Heart left ventricle (tissue), 16 donors: ENCODE results near the gene ROBO1. TPM values are rescaled to one million over a fixed set of nuclear protein-coding genes. Genes with fewer than 3 reads are reported as not detected.

ENCODE experiments used
- ATAC-seq, 4 donors: fragments of 200-7000 bp; cut with Tn5 transposase; one replicate each; pipeline ENCODE4 v1.9.1; 2020 to 2022; ENCODE audit warnings: moderate library complexity in 4 of 4, mild to moderate bottlenecking in 3 of 4, moderate number of reproducible peaks in 1 of 4
- DNase-seq, 5 donors: peaks; one replicate each; pipeline ENCODE4 v3.0.0-alpha.2; 2020
- H3K27ac ChIP-seq, 12 donors: fragments of 200-600 bp; sonication (generic) in 4 of 12; one replicate each; pipeline versions ENCODE4 v1.5.0 to v1.8.0; 2016 to 2022; ENCODE audit warnings: mild to moderate bottlenecking in 2 of 12
- H3K27me3 ChIP-seq, 9 donors: fragments of 200-600 bp; sonication (generic) in 2 of 9; one replicate each; pipeline versions ENCODE4 v1.5.1 to v1.8.0; 2016 to 2022; ENCODE audit warnings: mild to moderate bottlenecking in 3 of 9
- H3K36me3 ChIP-seq, 9 donors: fragments of 200-600 bp; sonication (generic) in 2 of 9; one replicate each; pipeline versions ENCODE4 v1.5.0 to v1.8.0; 2018 to 2022; ENCODE audit warnings: mild to moderate bottlenecking in 2 of 9
- H3K4me1 ChIP-seq, 12 donors: fragments of 200-600 bp; sonication (generic) in 4 of 12; one replicate each; pipeline versions ENCODE4 v1.5.0 to v1.8.0; 2016 to 2022; ENCODE audit warnings: mild to moderate bottlenecking in 3 of 12
- H3K4me3 ChIP-seq, 12 donors: fragments of 200-600 bp; sonication (generic) in 4 of 12; one replicate each; pipeline versions ENCODE4 v1.5.0 to v1.8.0; 2017 to 2022; ENCODE audit warnings: mild to moderate bottlenecking in 9 of 12, moderate library complexity in 4 of 12
- H3K9me3 ChIP-seq, 12 donors: fragments of 200-600 bp; sonication (generic) in 4 of 12; one replicate each; pipeline versions ENCODE4 v1.5.0 to v1.8.0; 2016 to 2022; ENCODE audit warnings: mild to moderate bottlenecking in 1 of 12
- POLR2A ChIP-seq, 2 donors: fragments of 450-650 bp; IDR thresholded peaks; one replicate each; pipeline ENCODE4 v1.6.1; 2017; ENCODE audit warnings: antibody characterized with exemption in 2 of 2, mild to moderate bottlenecking in 2 of 2, moderate library complexity in 2 of 2
- WGBS, 4 donors: extraction: QIAGEN DNeasy Blood & Tissue Kit in 2 of 4; methylation state at CpG; one replicate each; pipeline versions ENCODE4 v1.1.5 to v1.1.7; 2013 to 2018; 5-methylcytosine and 5-hydroxymethylcytosine counted together
- intact Hi-C, 10 donors: fragments of 100-400 bp; cut with DNase I; formaldehyde crosslinking; loops; one replicate each; pipeline versions ENCODE4 v1.11.1 to v1.14.2; 2022
- polyA plus RNA-seq, 2 donors: library from polyadenylated mRNA; stranded (reverse); fragments of 200-250 nt; gene quantifications; one replicate each; pipeline ENCODE4 v1.2.3, GENCODE V29; 2013
- total RNA-seq, 9 donors: library from RNA; depleted of rRNA in 2 of 9; stranded (reverse); fragments of >200 nt in 2 of 9; fragmentation: NEBNext Ultra II Directional in 3 of 9; extraction: Animal tissue kit (Norgen Biotek cat#: 25700) in 3 of 9; gene quantifications; one replicate each; pipeline versions ENCODE4 v1.1.0 to v1.2.4, GENCODE V29; 2016 to 2023
- TF ChIP-seq, protein P1 (sequence below), 12 donors: fragments of 200-600 bp; sonication (generic) in 4 of 12; IDR thresholded peaks; one replicate each; pipeline versions ENCODE4 v1.5.0 to v1.8.0; 2018 to 2022; ENCODE audit warnings: antibody characterized with exemption in 12 of 12, mild to moderate bottlenecking in 5 of 12
- donor health status: ischemic (EF 13 %, LVEDD 7.1; RV severe dilation, severe dysfunction).
- donor health status: healthy with polysubstance abuse.
- donor health status: DM: no; HTN: yes; CAD: no.
- donor health status: DM: no; HTN: no; CAD: no.
- donor health status: ischemic (EF 25% LVEDD 6.9; RV normal size, moderate dysfunction).
- donor health status: ischemic (EF 25% LVEDD 5.7; RV mildly dilated, moderate dysfunction).
- donor health status: healthy.
- donor health status: DM: yes; HTN: yes; CAD: no.
- donor health status: ischemic (EF 35%, LVEDD 5.7; RV mildly dilated, moderate dysfunction).
- donor health status: nonischemic (EF 11% LVEDD 7.7; RV severe dilation, severe dysfunction).
- donor health status: DM: yes; HTN: yes; CAD: no.
- donor health status: PGD.
- donor health status: ischemic (EF 29% LVEDD 5.4; RV normal size, mild dysfunction).
- donor health status: nonischemic (EF 23%, LVEDD 6.1; RV moderate dilation, normal function).

The ROBO1 gene
- total and polyA plus RNA-seq, 11 donors, result 1.4 to 14.8 (median 5.7) TPM

DNA sequence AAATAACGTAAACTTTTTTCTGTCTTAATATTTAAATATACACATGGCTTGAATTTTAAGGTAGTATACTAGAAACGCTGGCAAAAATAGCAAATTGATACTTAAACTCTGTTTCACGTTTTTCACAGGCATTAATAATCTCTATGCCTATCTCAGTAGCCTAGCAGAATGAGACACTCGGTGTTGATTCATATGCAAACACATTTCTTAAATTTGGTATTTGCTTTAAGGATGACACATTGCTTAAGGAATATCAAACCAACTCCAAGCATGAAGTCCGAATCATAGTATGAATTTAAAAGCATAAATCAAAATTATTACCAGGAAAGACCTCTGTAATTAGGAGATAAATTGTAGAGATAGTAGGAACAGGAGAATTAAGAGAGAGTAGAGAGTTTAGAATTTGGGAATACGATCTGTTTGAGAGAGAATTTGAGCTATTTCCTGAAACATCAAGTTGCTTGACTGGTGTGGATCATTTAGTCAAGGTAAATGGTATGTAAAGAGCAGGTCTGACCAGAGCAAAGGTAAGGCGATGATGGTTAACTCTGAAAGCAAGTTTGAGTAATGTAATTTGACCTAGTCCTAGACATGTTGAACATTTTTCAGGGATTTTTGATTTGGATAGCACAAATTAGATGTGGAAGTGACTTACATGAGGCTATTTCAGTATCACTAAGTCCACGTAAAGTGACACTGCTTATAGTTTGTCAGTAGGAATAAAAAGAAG lies 236.1 kb downstream of the ROBO1 start:
- H3K36me3 ChIP-seq, result no peaks in the 10 kb centered on the region
- intact Hi-C loops, result no loop called here
- no peak overlapping the region for H3K4me3 ChIP-seq
- H3K27me3 ChIP-seq, result no peaks in the 10 kb centered on the region
- ATAC-seq (no peak), DNase-seq (no peak)
- 67 to 82% (median 78%) methylated on average over 8 of the region's 8 CpGs for WGBS, 4 donors
- no peaks in the 10 kb centered on the region for H3K4me1 ChIP-seq
- no peak overlapping the region for H3K27ac ChIP-seq
- no peak for TF ChIP-seq POLR2A (IDR thresholded peaks at IDR 0.05)
- TF ChIP-seq, protein P1, sequence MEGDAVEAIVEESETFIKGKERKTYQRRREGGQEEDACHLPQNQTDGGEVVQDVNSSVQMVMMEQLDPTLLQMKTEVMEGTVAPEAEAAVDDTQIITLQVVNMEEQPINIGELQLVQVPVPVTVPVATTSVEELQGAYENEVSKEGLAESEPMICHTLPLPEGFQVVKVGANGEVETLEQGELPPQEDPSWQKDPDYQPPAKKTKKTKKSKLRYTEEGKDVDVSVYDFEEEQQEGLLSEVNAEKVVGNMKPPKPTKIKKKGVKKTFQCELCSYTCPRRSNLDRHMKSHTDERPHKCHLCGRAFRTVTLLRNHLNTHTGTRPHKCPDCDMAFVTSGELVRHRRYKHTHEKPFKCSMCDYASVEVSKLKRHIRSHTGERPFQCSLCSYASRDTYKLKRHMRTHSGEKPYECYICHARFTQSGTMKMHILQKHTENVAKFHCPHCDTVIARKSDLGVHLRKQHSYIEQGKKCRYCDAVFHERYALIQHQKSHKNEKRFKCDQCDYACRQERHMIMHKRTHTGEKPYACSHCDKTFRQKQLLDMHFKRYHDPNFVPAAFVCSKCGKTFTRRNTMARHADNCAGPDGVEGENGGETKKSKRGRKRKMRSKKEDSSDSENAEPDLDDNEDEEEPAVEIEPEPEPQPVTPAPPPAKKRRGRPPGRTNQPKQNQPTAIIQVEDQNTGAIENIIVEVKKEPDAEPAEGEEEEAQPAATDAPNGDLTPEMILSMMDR (IDR thresholded peaks at IDR 0.05), result no peak
- no peaks in the 10 kb centered on the region for H3K9me3 ChIP-seq

DNA sequence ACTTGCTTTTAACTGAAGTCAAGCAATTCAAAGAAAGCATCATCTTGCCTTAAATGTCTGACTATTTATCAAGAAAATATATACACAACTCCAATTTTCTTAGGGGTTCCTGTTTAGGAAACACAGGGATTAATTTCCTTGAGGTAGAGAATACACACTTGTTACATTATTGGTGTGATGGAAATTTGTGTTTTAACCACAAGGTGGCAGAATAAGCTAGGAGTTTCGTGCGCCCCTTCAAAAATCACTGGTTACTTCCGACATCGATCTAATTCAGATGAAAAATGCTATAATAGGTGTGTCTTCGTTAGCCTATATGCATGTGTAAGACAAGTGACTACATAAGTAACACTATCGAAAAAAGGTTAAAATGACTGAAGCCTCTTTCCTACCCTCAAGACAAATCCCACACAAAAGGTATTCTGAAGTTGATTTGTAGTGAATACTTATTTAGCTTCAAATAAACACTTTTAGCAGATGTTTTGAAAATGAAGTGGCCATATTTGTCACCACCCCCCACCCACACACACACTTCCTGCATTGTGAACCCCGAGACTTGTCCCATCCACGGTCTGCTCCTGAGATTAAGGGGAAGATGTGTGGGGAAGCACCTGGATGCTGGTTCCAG lies 246.5 kb downstream of the ROBO1 start:
- 7 to 12% (median 11%) methylated on average over 8 of the region's 8 CpGs for WGBS, 4 donors
- Histone ChIP-seq H3K9me3 (no peaks in the 10 kb centered on the region), H3K4me1 (no peaks in the 10 kb centered on the region), H3K36me3 (no peaks in the 10 kb centered on the region), H3K27ac (no peak overlapping the region), H3K4me3 (no peak overlapping the region), H3K27me3 (peaks cover 0 to 10% (median 0%) of the 10 kb centered on the region in 9 donors)
- DNase-seq (no peak), ATAC-seq (no peak)
- intact Hi-C loops, result loop anchor here in 7 of 10 donors (5.0 to 10.0 kb wide), 4 partner anchors 1163 to 1723 kb away; no protein-coding TSS in a partner anchor
- TF ChIP-seq, protein P1 (IDR thresholded peaks at IDR 0.05), result peak; percentile 35 to 65 (median 49)
- no peak for TF ChIP-seq POLR2A (IDR thresholded peaks at IDR 0.05)

DNA sequence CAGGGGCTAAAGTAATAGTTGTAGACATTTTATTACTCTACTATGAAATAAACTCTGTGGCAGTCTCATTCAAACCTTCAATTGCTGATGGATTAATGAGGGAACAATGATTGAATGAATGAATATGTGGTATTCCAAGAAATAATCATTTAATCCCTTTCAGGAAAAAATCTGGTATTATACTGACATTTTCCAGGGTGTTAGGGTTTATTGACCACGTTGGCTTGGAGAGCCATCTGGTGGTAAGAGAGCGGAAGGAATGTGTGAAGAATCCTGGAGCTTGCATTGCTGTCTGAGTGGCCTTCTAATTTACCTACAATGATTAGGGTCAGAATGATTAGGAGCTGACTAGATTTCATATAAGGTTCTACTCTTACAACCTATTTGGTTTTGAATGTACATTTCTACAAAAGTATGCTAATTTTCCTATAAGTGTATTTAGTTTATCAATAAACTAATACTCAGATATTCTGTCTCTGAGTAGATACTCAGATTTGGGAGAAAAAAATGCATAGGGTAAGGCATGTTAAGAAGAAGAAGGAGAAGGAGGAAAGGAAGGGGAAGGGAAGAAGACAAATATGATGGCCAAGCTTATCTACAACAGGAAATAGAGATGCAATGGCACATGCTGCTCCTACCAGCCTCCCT lies 249.9 kb downstream of the ROBO1 start:
- H3K4me1 ChIP-seq, result peaks cover 0 to 5% (median 0%) of the 10 kb centered on the region in 12 donors
- intact Hi-C loops, result no loop called here
- TF ChIP-seq, protein P1 (IDR thresholded peaks at IDR 0.05), result peak in 5 of 12 donors; percentile 17 to 42 (median 37)
- no peak for TF ChIP-seq POLR2A (IDR thresholded peaks at IDR 0.05)
- 34 to 39% (median 38%) methylated on average over 2 of the region's 2 CpGs for WGBS, 4 donors
- H3K9me3 ChIP-seq, result no peaks in the 10 kb centered on the region
- ATAC-seq, result no peak
- peaks cover 0 to 10% (median 0%) of the 10 kb centered on the region in 9 donors for H3K27me3 ChIP-seq
- no peak overlapping the region for H3K27ac ChIP-seq
- no peak for DNase-seq
- no peak overlapping the region for H3K4me3 ChIP-seq
- no peaks in the 10 kb centered on the region for H3K36me3 ChIP-seq

DNA sequence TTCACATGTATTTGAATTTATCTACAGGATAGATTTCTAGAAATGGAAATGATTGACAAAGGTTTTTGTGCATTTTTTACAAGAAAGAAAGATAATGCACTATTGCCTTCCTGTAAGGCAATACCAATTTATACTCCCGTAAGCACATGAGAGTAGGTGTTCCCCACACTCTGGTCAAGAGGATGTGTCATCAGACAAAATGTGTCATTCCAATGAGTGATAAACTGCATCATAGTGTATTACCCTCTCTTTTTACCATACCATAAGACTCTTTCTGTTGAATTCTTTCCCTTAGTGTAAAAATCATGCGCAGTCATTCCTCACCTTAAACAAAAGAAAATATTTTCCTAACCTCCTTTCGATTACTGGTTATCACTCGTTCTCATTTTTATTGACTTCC lies 251.0 kb downstream of the ROBO1 start:
- intact Hi-C loops, result no loop called here
- Histone ChIP-seq H3K27ac (no peak overlapping the region), H3K4me3 (no peak overlapping the region), H3K9me3 (no peaks in the 10 kb centered on the region), H3K27me3 (peaks cover 0 to 9% (median 0%) of the 10 kb centered on the region in 9 donors), H3K36me3 (no peaks in the 10 kb centered on the region), H3K4me1 (peaks cover 0 to 5% (median 0%) of the 10 kb centered on the region in 12 donors)
- 68 to 70% (median 69%) methylated on average over 4 of the region's 4 CpGs for WGBS, 4 donors
- TF ChIP-seq, protein P1 (IDR thresholded peaks at IDR 0.05), result no peak
- TF ChIP-seq POLR2A (IDR thresholded peaks at IDR 0.05), result no peak
- ATAC-seq, result no peak
- no peak for DNase-seq
